GM12891 (cell line): ENCODE results near the gene CAMTA1.

Experiments
- DNase-seq: peaks from one replicate; pipeline ENCODE4 v3.0.0; 2011; ENCODE audit warnings: low spot score; ENCODE audit not compliant: insufficient read length
- FAIRE-seq: peaks from 2 replicates; lab custom pipeline; 2011; peaks lifted over from hg19 to GRCh38; lab: Jason Lieb, UNC
- PAX5 ChIP-seq: IDR thresholded peaks from 2 replicates; pipeline ENCODE4 v1.6.1; 2011; ENCODE audit warnings: low read length, moderate library complexity, mild to moderate bottlenecking; ENCODE audit not compliant: insufficient read depth, severe bottlenecking
- POLR2A ChIP-seq: IDR thresholded peaks from 2 replicates; pipeline ENCODE4 v1.6.1; 2011; ENCODE audit warnings: low read depth, low read length, control low read depth
- POLR2AphosphoS5 ChIP-seq: IDR thresholded peaks from 2 replicates; pipeline ENCODE4 v1.6.1; 2011; ENCODE audit warnings: low read depth, low read length, control low read depth
- POU2F2 ChIP-seq: IDR thresholded peaks from 2 replicates; pipeline ENCODE4 v1.6.1; 2011; ENCODE audit warnings: low read depth, mild to moderate bottlenecking, control low read depth, low read length, moderate library complexity
- SPI1 ChIP-seq: IDR thresholded peaks from 2 replicates; pipeline ENCODE4 v1.6.1; 2011; ENCODE audit warnings: low read depth, low read length, control low read depth
- TAF1 ChIP-seq: IDR thresholded peaks from 2 replicates; pipeline ENCODE4 v1.6.1; 2011; ENCODE audit warnings: low read depth, low read length, control low read depth

CAMTA1 gene

DNA sequence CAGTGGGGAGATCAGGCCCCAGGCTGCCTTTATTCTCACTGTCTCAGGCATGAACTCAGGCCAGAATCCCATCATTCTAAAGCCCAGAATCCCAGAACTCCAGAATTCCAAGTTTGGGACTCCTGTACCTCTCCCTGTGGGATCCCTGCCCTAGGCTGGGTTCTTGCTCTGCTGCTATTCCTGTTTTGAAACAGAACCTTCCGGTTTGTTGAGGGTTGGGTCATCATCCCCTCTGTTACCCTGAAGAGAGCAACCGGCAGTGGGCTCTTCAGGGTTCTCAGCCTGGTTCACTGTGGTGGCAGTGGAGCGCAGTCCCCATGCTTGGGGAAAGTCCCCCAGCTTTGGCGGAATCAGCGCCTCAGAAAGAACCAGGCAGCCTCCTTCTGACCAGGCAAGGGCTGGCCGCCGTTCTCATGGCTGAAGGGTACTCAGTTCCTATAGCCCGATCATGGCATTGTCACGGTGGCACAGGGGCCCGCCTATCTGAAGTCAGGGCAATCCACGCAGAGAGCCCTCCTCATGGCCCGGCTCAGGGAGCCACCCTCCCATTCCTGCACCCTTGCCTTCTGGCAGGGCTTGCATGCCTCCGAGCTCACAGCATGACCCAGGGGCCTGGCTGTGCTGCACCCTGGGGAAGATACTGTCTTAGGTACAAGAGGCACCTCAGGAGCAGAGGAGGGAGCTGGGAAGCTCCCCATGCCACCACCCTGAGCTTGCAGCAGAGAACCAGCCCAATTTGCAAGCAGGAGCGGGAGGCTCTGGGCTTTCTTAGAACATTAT lies 650.2 kb downstream of the CAMTA1 start:
- TF ChIP-seq POLR2AphosphoS5 = no peak
- DNase-seq (no peak), FAIRE-seq (no peak)

DNA sequence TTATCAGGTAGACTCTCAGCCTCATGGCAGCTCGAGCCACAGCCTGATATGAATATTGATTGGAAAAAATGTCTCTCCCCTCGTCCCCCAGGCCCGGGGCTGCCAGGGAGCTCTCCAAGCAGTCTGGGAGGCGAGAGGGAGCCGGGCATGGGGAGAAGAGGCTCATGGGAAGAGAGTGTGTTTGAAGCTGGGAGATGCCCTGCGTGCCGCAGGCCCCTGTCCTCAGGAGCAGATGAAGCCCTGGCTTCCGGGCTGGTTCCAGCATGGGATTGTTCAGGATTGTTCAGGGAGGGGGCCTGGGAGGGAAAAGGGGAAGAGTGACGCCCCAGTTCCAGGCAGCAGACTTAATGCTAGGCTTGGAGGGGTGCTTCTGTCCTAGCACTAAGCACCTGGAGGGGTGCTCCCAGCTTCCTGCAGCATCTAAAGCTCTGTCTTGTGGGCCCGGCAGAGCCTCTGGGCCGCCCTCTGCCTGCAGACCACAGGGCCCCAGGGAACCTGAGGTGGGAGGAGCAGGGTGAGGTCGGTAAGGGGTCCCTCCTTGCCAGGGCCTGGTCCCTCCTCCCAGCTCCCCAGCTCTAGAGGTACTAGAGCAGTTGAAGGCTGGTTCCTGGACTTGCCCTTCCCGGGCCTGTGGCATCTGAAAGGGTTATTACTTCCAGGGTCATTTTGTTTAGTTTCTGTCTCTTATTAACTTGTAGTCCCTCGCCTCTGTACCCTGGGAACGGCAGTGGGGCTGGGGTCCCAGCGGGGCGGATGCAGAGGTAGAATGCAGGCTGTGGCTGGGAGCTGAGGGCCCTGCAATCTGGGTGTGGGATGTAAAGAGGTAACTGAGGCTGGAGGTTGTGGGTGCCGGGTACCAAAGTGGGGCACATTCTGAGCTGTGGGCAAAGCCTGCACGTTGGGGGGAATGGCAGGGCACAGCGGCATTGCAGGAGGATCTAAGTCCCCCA lies 651.1 kb downstream of the CAMTA1 start:
- DNase-seq = no peak
- FAIRE-seq = no peak
- no peak for TF ChIP-seq SPI1
- TF ChIP-seq POLR2A = no peak
- TF ChIP-seq POLR2AphosphoS5 = no peak
- TF ChIP-seq TAF1 = no peak
- TF ChIP-seq PAX5 = no peak
- no peak for TF ChIP-seq POU2F2

DNA sequence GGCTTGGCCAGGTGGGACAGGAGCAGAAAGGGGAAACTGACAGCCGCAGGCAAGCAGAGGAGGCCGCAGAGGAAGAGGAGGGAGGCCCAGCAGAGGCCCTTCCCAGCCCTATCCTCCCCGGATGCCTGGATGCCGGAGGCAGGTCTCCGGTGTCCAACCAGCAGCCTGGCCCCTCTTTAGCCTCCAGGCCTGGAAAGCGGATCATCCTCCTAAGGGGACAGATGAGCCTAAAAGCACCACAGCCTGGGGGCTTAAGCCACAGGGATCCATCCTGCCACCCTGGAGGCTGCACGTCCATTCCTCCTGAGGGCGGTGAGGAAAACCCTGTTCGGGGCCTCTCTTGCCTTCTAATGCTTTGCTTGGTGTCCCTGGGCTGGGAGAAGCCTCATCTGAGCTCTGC lies 651.8 kb downstream of the CAMTA1 start:
- DNase-seq (no peak), FAIRE-seq (no peak)
- TF ChIP-seq SPI1 = no peak
- no peak for TF ChIP-seq TAF1
- TF ChIP-seq POLR2A = no peak
- no peak for TF ChIP-seq PAX5
- no peak for TF ChIP-seq POLR2AphosphoS5
- TF ChIP-seq POU2F2 = no peak

DNA sequence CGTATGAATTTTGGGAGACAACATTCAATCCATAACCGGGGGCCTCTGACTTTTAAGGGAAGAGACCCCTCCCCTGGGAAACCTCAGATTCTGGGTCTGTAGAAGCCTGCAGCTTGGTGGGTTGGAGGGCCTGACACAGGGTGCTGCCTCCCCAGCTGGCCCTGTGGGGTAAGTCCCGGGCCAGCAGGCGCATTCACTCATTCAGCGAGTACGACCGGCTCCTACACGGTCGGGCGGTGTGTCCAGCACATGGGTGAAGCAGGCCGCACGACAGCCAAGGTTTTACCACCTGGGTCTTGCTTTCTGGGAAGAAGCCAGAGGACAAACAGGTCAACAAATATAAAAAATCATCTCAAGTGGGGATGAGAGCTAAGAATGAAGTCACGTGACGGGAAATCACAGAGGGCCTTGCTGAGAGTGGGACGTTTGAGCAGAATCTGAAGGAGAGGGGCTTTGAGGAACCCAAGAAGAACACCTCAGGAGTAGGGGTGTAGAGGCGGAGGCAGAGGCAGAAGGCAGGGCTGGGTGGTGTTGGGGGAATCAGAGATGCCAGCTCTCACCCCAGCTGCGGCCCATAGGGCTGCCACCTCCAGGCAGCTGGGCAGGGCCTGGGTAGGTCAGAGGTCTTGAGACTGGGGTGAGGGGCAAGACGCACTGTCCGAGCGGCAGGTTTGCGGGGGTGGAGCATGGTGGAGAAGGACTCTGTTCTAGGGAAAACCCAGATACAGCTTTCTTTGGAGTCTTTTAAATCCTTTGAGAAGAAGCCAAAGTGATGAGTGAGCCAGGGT lies 652.5 kb downstream of the CAMTA1 start:
- FAIRE-seq = no peak
- no peak for TF ChIP-seq SPI1

DNA sequence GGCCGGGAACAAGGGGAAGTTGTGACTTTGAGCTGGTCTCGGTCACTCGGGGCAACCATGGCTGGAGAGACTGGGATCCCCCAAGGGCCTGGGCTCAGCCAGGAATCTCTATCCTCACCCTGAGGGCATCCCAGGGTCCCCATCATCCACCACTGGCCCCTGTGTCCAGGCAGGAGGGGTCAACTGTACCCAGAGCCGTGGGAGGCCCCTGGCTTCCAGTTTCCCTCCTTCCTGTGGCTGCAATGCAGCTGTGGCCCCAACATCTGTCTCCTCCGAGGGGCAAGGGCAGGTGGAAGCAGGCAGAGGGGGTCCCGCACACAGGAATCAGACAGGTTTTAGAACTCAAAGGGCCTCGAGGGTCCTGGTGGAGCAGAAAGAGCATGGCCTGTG lies 653.1 kb downstream of the CAMTA1 start:
- FAIRE-seq = no peak
- no peak for DNase-seq
- TF ChIP-seq SPI1 (no peak), POLR2AphosphoS5 (no peak), TAF1 (no peak), POLR2A (no peak), POU2F2 (no peak), PAX5 (no peak)

More for the DNA sequence above, 652.5 kb downstream of the CAMTA1 start:
- DNase-seq = no peak

DNA sequence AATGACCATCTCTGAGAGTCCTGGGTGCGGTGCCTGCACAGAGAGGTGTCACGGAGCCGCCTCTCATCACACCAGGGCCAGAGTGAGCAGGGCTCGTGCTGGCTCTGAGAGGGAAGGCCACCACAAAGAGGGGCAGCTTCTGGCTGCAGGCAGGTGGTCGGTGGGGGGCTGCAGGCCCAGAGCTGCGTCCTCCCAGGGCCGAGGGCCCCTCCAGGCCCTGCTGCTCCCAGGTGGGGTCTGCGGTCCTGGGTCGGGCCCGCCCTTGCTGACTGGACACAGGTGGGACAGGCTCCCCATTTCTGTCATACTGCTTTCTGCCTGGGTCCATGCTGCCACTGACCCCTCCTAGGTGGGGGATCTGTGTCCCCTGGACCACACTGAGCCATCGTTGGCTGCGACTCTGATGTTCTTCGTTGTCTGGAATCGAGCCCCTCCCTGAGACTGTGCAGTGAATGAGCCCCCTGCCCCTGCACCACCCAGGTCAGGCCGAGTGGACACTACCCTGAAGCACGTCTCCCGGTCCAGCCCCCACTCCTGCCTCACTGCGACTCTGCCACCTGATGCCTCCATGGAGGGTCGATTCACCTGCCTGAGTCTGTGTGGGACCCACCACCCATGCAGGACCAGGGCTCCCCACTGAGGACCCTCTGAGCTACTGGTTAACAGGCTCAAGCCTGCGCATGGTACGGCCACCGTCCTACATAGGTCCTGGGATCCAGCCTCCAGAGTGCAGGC lies 653.8 kb downstream of the CAMTA1 start:
- TF ChIP-seq PAX5 (no peak), POLR2A (no peak), POU2F2 (no peak), SPI1 (no peak), POLR2AphosphoS5 (no peak), TAF1 (no peak)
- FAIRE-seq (no peak), DNase-seq (no peak)

DNA sequence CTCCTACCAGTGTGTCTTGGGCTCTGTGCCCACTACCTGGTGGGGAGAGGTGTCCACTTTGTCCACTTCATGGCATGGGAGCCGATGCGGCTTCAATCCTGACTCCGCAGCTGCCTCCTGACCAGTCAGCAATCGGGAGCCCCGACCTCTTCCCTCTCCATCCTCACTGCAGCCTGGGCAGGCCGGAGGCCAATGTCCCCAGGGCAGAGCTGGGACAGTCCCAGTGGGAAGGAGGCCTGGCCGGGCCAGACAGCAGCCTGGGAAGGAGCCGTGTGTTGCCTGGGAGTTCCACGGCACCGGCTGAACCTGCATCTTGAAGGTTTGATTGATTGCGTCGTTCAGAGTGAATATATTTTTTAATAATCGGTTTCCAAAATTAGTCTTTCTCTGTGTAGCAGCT lies 654.9 kb downstream of the CAMTA1 start:
- FAIRE-seq = no peak
- TF ChIP-seq PAX5 (no peak), POLR2A (no peak), TAF1 (no peak), POLR2AphosphoS5 (no peak), POU2F2 (no peak), SPI1 (no peak)
- no peak for DNase-seq

DNA sequence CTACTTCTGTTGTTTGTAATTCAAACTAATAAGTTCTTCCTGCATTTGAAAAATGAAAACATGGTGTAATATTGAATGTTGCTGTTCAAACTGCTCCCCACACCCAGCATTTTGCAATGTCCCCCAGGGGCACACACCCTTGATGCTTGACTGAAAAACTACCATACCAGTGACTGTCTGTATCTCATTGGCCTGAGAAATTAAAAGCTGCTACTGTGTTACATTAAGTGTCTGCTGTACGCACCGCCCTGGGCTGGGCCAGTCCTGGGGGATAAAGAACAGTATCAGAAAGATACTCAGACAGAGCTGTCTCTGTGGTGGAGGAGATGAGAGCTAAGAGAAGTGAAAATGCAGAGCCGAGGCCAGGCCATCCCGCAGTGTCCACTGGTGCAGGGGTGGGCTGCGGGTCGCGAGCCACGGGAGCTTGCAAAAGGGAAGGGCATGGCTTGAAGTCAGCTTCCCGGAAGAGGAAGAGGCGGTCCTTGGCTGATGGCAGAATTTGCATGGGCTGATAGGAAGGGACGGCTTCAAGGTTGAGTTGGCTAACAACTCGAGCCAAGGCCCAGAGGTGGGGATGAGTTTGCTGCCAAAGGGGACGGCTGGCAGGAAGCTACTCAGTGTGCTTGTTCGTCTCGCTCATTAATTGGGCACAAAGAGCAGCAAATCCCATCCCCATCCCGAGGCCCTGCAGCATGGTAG lies 656.0 kb downstream of the CAMTA1 start:
- DNase-seq (no peak), FAIRE-seq (no peak)
- TF ChIP-seq POLR2AphosphoS5 (no peak), SPI1 (no peak), POU2F2 (no peak), TAF1 (no peak), POLR2A (no peak), PAX5 (no peak)

DNA sequence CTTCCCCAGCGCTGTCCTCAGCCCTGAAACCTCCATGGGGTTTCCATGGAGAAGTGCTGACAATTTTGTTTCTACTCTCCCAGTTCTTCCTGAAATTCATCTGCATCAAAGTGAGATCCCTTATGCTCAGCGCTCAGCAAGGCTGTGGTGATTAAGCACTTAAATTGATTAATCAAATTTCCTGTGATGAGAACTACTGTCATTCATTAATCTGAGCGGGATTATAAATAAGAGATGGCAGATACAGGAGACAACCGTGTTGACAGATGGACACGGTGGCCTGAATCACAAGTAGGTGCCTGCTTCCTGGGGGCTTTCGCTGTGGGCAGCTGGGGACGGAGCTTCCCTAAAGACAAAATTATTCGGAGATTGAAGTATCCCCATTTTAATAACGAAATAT lies 656.8 kb downstream of the CAMTA1 start:
- no peak for TF ChIP-seq TAF1
- TF ChIP-seq POU2F2 = no peak
- no peak for TF ChIP-seq SPI1
- TF ChIP-seq POLR2AphosphoS5 = no peak
- no peak for TF ChIP-seq POLR2A
- TF ChIP-seq PAX5 = no peak
- DNase-seq = no peak
- FAIRE-seq = no peak
